A549 (cell line): ENCODE measurements around the gene TUSC2. TPM values are rescaled to one million over a fixed set of nuclear protein-coding genes. Genes with fewer than 3 reads are reported as not detected.

Experiments used
- ATAC-seq, 2 experiments: fragments of 200-7000 bp in 1 of 2; fragments of >200 bp in 1 of 2; cut with Nextera tagmentation in 1 of 2; cut with Tn5 transposase in 1 of 2; 3 replicates each; pipeline versions ENCODE4 v1.8.0 to v1.9.1; 2018 to 2020; ENCODE audit warnings: mild to moderate bottlenecking in 1 of 2, moderate library complexity in 1 of 2
- CTCF ChIA-PET: fragments of 300-600 bp; sonication (Branson Sonifier 250); formaldehyde crosslinking; extraction: SDS; loops from one replicate; lab custom pipeline; 2021; ENCODE audit warnings: antibody characterized with exemption, inconsistent platforms; lab: Yijun Ruan, JAX
- POLR2A ChIA-PET: fragments of 350-600 bp; formaldehyde crosslinking; extraction: SDS; loops from one replicate; lab custom pipeline; 2021; ENCODE audit warnings: antibody characterized with exemption, inconsistent platforms; lab: Yijun Ruan, JAX
- DNase-seq, 2 experiments: peaks; one replicate each; pipeline versions ENCODE4 v3.0.0 to v3.0.0-alpha.2; 2011 to 2016; ENCODE audit warnings: low read depth in 1 of 2, low spot score in 1 of 2
- FAIRE-seq: peaks from 2 replicates; lab custom pipeline; 2011; peaks lifted over from hg19 to GRCh38; lab: Jason Lieb, UNC
- H3K27ac ChIP-seq, 2 experiments: fragments of >200 bp; sonication (Bioruptor Twin); formaldehyde crosslinking; 3 replicates each; pipeline ENCODE4 v1.5.1; 2016 to 2017
- H3K4me1 ChIP-seq: fragments of >200 bp; sonication (Bioruptor Twin); formaldehyde crosslinking; 3 replicates; pipeline ENCODE4 v1.6.1; 2016
- H3K4me2 ChIP-seq: fragments of >200 bp; sonication (Bioruptor Twin); formaldehyde crosslinking; 3 replicates; pipeline ENCODE4 v1.6.1; 2016
- H3K4me3 ChIP-seq: fragments of >200 bp; sonication (Bioruptor Twin); formaldehyde crosslinking; 3 replicates; pipeline ENCODE4 v1.5.1; 2016
- H3K9me3 ChIP-seq: fragments of >200 bp; sonication (Bioruptor Twin); formaldehyde crosslinking; 3 replicates; pipeline ENCODE4 v1.6.1; 2016
- CBX2 ChIP-seq: fragments of 200-600 bp; sonication (generic); IDR thresholded peaks from 2 replicates; pipeline ENCODE4 v1.6.1; 2016; ENCODE audit warnings: low read depth, mild to moderate bottlenecking, borderline replicate concordance
- CBX8 ChIP-seq: fragments of 200-600 bp; sonication (generic); IDR thresholded peaks from 2 replicates; pipeline ENCODE4 v1.6.1; 2016
- CHD2 ChIP-seq: fragments of 150-350 bp; IDR thresholded peaks from 2 replicates; pipeline ENCODE4 v1.6.1; 2014; ENCODE audit warnings: low read length; ENCODE audit not compliant: partially characterized antibody
- EHF ChIP-seq: fragments of 250-450 bp; sonication (Bioruptor Pico); IDR thresholded peaks from 2 replicates; pipeline ENCODE4 v1.5.0; 2020; ENCODE audit warnings: mild to moderate bottlenecking
- ESRRA ChIP-seq: fragments of 150-350 bp; IDR thresholded peaks from 2 replicates; pipeline ENCODE4 v1.6.1; 2014; ENCODE audit warnings: mild to moderate bottlenecking, low read length, borderline replicate concordance
- HDAC2 ChIP-seq: fragments of 200-600 bp; sonication (generic); IDR thresholded peaks from 2 replicates; pipeline ENCODE4 v1.6.1; 2016
- HEYL ChIP-seq: fragments of 250-450 bp; sonication (Bioruptor Pico); IDR thresholded peaks from 2 replicates; pipeline ENCODE4 v1.8.0; 2021; ENCODE audit warnings: mild to moderate bottlenecking, moderate library complexity
- HOXA7 ChIP-seq: fragments of 250-450 bp; sonication (Bioruptor Pico); IDR thresholded peaks from 2 replicates; pipeline ENCODE4 v1.5.0; 2020; ENCODE audit warnings: mild to moderate bottlenecking, moderate library complexity
- JUN ChIP-seq, 2 experiments: fragments of >200 bp; sonication (Bioruptor Twin); formaldehyde crosslinking; IDR thresholded peaks; 2 replicates in 1 of 2; 3 replicates in 1 of 2; pipeline ENCODE4 v1.6.1; 2016 to 2017
- JUNB ChIP-seq: fragments of >200 bp; sonication (Bioruptor Twin); formaldehyde crosslinking; IDR thresholded peaks from 2 replicates; pipeline ENCODE4 v1.6.1; 2016
- KDM5A ChIP-seq: fragments of 200-600 bp; sonication (generic); IDR thresholded peaks from 2 replicates; pipeline ENCODE4 v1.6.1; 2016; ENCODE audit warnings: antibody characterized with exemption, mild to moderate bottlenecking
- MAFK ChIP-seq: fragments of 450-650 bp; IDR thresholded peaks from 2 replicates; pipeline ENCODE4 v1.6.1; 2014; ENCODE audit not compliant: partially characterized antibody
- MAZ ChIP-seq: fragments of 150-350 bp; IDR thresholded peaks from 2 replicates; pipeline ENCODE4 v1.6.1; 2014; ENCODE audit warnings: antibody characterized with exemption, low read depth, low read length, borderline replicate concordance
- NFE2L2 ChIP-seq: fragments of 150-350 bp; conservative IDR thresholded peaks from 2 replicates; pipeline ENCODE4 v1.6.1; 2014; ENCODE audit warnings: low read length
- NPAS2 ChIP-seq: fragments of 250-450 bp; sonication (Bioruptor Pico); IDR thresholded peaks from 2 replicates; pipeline ENCODE4 v1.8.0; 2022; ENCODE audit warnings: mild to moderate bottlenecking, moderate library complexity, borderline replicate concordance
- NR3C1 ChIP-seq: fragments of >200 bp; sonication (Bioruptor Twin); formaldehyde crosslinking; IDR thresholded peaks from 3 replicates; pipeline ENCODE4 v1.6.1; 2017
- POLR2A ChIP-seq: IDR thresholded peaks from 2 replicates; pipeline ENCODE4 v1.6.1; 2012; ENCODE audit warnings: mild to moderate bottlenecking, low read length
- POLR2AphosphoS2 ChIP-seq: conservative IDR thresholded peaks from 2 replicates; pipeline ENCODE4 v1.6.1; 2012; ENCODE audit warnings: low read length, improper control_type of control experiment, inconsistent platforms
- RARB ChIP-seq: fragments of 250-450 bp; sonication (Bioruptor Pico); IDR thresholded peaks from 2 replicates; pipeline ENCODE4 v1.8.0; 2021; ENCODE audit warnings: mild to moderate bottlenecking, moderate library complexity
- RCOR1 ChIP-seq: fragments of 150-350 bp; IDR thresholded peaks from 2 replicates; pipeline ENCODE4 v1.6.1; 2014; ENCODE audit warnings: antibody characterized with exemption, low read length, low read depth
- RFX5 ChIP-seq: fragments of 450-650 bp; IDR thresholded peaks from 2 replicates; pipeline ENCODE4 v1.7.1; 2014; ENCODE audit warnings: antibody characterized with exemption, mild to moderate bottlenecking, moderate library complexity
- RNF2 ChIP-seq: fragments of 200-600 bp; sonication (generic); IDR thresholded peaks from 2 replicates; pipeline ENCODE4 v1.6.1; 2016; ENCODE audit warnings: low read depth, mild to moderate bottlenecking, antibody characterized with exemption, moderate library complexity, borderline replicate concordance
- TFCP2L1 ChIP-seq: fragments of 250-450 bp; sonication (Bioruptor Pico); IDR thresholded peaks from 2 replicates; pipeline ENCODE4 v1.5.0; 2021; ENCODE audit warnings: mild to moderate bottlenecking
- ZC3H11A ChIP-seq: fragments of 450-650 bp; IDR thresholded peaks from 2 replicates; pipeline ENCODE4 v1.6.1; 2014; ENCODE audit warnings: antibody characterized with exemption, mild to moderate bottlenecking
- ZNF302 ChIP-seq: fragments of 250-450 bp; sonication (Bioruptor Pico); IDR thresholded peaks from 2 replicates; pipeline ENCODE4 v1.9.0; 2021; ENCODE audit warnings: inconsistent platforms, mild to moderate bottlenecking, moderate library complexity
- ZSCAN20 ChIP-seq: fragments of 250-450 bp; sonication (Bioruptor Pico); IDR thresholded peaks from 2 replicates; pipeline ENCODE4 v1.8.0; 2022; ENCODE audit warnings: mild to moderate bottlenecking, moderate library complexity
- WGBS: methylation state at CpG from one replicate; pipeline ENCODE4 v1.1.6; 2017; ENCODE audit errors: missing lambda C conversion rate; 5-methylcytosine and 5-hydroxymethylcytosine counted together
- polyA plus RNA-seq, 4 experiments: library from polyadenylated mRNA; depleted of rRNA in 3 of 4; stranded (reverse); fragments of >200 nt; fragmentation: RNase III in 1 of 4; extraction: RNeasy Plus Mini Kit Qiagen cat#74134 plus additional on column Dnase treatment in 1 of 4; gene quantifications; 2 replicates in 3 of 4; 3 replicates in 1 of 4; pipeline ENCODE4 v1.2.3, GENCODE V29; 2011 to 2017
- TF ChIP-seq, protein P1 (sequence below): fragments of 150-350 bp; IDR thresholded peaks from 2 replicates; pipeline ENCODE4 v1.6.1; 2014; ENCODE audit warnings: low read depth, mild to moderate bottlenecking, low read length
- TF ChIP-seq, protein P2 (sequence below): fragments of 250-450 bp; sonication (Bioruptor Pico); IDR thresholded peaks from 2 replicates; pipeline ENCODE4 v1.5.0; 2020; ENCODE audit warnings: low read depth, mild to moderate bottlenecking, moderate library complexity
- TF ChIP-seq, protein P3 (sequence below): IDR thresholded peaks from 2 replicates; pipeline ENCODE4 v1.6.1; 2012; ENCODE audit warnings: low read depth, borderline replicate concordance

The TUSC2 gene
- polyA plus RNA-seq, 2 of the 4 experiments (the other 2 are of a cell fraction) = 18.2 to 23.5 TPM

DNA sequence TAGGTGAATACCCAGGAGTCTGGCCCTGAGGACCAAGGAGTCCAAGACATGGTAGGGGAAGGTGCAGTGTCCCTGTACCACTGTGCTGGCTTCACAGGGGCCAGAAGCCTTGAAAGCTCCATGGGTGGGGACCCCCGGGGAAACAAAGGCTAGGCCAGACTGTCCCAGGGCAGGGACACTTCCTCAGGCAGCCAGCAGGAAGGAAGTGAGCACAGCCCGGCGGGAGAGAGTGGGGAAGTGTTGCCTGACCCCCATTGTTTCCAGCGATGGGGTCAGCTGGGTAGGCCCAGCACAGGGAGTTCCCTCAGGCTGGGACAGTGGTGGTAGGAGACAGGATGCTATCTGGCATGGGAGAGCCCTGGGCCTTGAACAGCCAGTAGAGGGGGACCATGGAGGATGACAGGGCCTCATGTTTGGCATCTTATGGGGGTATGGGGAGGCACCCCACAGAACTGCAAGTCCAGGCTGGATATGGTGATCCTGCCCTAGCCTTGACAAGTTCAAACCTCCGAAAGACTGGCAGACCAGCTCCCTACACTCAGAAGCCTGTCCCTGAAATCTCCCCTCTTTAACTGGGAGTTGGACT is 4.3 kb downstream of the TUSC2 start (continued):
- TF ChIP-seq, protein P1, sequence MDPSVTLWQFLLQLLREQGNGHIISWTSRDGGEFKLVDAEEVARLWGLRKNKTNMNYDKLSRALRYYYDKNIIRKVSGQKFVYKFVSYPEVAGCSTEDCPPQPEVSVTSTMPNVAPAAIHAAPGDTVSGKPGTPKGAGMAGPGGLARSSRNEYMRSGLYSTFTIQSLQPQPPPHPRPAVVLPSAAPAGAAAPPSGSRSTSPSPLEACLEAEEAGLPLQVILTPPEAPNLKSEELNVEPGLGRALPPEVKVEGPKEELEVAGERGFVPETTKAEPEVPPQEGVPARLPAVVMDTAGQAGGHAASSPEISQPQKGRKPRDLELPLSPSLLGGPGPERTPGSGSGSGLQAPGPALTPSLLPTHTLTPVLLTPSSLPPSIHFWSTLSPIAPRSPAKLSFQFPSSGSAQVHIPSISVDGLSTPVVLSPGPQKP = no peak
- TF ChIP-seq KDM5A (no peak), POLR2A (no peak), POLR2AphosphoS2 (no peak), HDAC2 (no peak)
- TF ChIP-seq, all 56 proteins: peak for 0

DNA sequence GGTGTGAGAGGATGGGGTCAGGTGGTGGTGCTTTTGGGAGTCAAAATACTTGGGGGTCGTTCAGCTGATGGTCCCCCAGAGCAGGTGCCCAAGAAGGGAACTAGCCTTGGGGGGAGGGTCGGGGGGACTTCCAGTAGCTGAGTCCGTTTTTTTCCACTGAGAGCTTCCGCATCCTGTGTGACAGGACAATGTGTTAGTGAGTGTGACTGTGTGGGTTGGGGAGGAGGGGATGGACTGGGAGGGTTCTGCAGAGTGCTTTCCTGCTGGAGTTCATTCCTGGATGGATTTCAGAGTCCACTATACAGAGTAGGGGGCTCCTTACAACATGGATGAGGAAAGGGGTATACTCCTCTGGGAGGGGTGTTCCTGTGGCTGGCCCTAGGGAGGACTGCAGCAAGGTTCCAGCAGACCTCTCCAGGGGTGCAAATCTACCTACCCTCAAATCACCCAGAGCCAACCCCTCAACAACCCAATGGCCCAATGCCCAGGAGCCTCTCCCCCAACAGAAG is 4.9 kb downstream of the TUSC2 start:
- ATAC-seq (no peak), FAIRE-seq (no peak)
- CTCF ChIA-PET = interaction anchor here (1.1 to 5.1 kb wide), 9 partner anchors 8 to 129 kb away, joined by 3 to 56 read pairs (median 9); partner anchors contain the start of genes HYAL3, IFRD2, LSMEM2 and NAA80
- H3K4me3 ChIP-seq = no peak overlapping the region
- 68% methylated on average over 3 of the region's 4 CpGs for WGBS
- TF ChIP-seq ZNF302 (no peak), HDAC2 (no peak), MAFK (no peak), JUNB (no peak), NPAS2 (CRISPR knock-in tag) (no peak), CBX2 (no peak), EHF (no peak), HEYL (CRISPR knock-in tag) (no peak), TFCP2L1 (CRISPR knock-in tag) (no peak), POLR2AphosphoS2 (no peak), RARB (no peak), ZC3H11A (no peak), NR3C1 (no peak), NFE2L2 (no peak), MAZ (no peak), CHD2 (no peak), RNF2 (no peak), CBX8 (no peak)
- TF ChIP-seq, protein P2, sequence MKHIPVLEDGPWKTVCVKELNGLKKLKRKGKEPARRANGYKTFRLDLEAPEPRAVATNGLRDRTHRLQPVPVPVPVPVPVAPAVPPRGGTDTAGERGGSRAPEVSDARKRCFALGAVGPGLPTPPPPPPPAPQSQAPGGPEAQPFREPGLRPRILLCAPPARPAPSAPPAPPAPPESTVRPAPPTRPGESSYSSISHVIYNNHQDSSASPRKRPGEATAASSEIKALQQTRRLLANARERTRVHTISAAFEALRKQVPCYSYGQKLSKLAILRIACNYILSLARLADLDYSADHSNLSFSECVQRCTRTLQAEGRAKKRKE (CRISPR knock-in tag) = no peak
- TF ChIP-seq, protein P1 = no peak
- TF ChIP-seq, all 56 proteins: peak for 0
- Histone ChIP-seq H3K9me3 (no peaks in the 10 kb centered on the region), H3K27ac (no peak overlapping the region), H3K4me2 (no peak overlapping the region), H3K4me1 (peaks cover 23% of the 10 kb centered on the region)
- POLR2A ChIA-PET = interaction anchor here (1.0 kb wide), 1 partner anchor 14 kb away, joined by 4 read pairs; no protein-coding TSS in a partner anchor
- no peak for DNase-seq

DNA sequence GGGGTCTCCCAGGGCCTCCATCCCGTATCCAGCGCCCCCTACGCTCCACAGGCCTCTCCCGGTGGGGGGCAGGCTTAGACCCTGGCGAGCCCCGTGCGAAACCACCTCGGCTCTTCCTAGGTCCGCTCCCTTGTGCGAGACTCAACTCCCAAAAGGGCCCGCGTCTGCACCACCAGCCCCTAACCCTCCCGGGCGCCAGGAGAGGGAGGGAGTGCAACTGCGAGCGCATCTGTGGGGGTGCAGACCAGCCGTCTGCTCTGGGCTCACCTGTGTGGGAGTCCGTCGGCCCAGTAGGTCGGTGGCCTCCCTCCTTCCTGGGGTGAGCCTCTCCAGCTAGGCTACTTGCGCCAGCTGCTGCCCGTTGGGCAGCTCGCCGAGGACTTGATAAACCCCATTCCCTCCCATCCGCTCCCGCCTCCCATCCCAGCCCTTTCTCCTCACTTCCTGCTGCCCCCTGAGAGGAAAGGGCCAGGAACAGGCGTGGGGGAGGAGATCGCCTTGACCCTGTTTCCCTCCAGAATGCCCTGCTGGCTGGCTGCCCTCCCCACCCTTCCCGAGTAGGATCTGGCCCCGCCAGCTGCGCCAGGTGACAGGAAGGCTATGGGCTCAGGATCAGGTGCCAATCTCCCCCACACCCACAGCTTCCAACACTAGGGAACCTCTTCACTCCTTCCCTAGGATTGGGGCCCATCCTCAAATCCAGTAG is 5.5 kb downstream of the TUSC2 start, which contains the start of gene HYAL2:
HYAL2 (minus strand) TSS at position 360 of the 706 bp plus-strand sequence. CDS start 2,256 bp downstream, outside the sequence.
- no peak for ATAC-seq
- POLR2A ChIA-PET = no interaction called here
- 93% methylated on average over 18 of the region's 31 CpGs for WGBS

More for the DNA sequence above, 5.5 kb downstream of the TUSC2 start, which contains the start of gene HYAL2:
- FAIRE-seq = no peak
- Histone ChIP-seq H3K9me3 (no peaks in the 10 kb centered on the region), H3K4me2 (peak within 1 kb of the TSS; percentile 98), H3K4me3 (peak within 1 kb of the TSS; percentile 65), H3K27ac (peak within 1 kb of the TSS; percentile 99 to 100), H3K4me1 (peaks cover 27% of the 10 kb centered on the region)
- CTCF ChIA-PET = interaction anchor here (1.1 to 5.1 kb wide), 5 partner anchors 12 to 96 kb away, joined by 3 to 56 read pairs (median 12); partner anchors contain the start of genes HYAL3 and NAA80
- DNase-seq = no peak
- TF ChIP-seq RFX5 (no peak), JUN (IDR thresholded peaks at IDR 0.05) (no peak), ESRRA (no peak), RCOR1 (no peak), HOXA7 (CRISPR knock-in tag) (no peak), RNF2 (no peak), ZSCAN20 (no peak), ZNF302 (no peak), MAFK (no peak), RARB (no peak)
- TF ChIP-seq, protein P3, sequence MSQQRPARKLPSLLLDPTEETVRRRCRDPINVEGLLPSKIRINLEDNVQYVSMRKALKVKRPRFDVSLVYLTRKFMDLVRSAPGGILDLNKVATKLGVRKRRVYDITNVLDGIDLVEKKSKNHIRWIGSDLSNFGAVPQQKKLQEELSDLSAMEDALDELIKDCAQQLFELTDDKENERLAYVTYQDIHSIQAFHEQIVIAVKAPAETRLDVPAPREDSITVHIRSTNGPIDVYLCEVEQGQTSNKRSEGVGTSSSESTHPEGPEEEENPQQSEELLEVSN = no peak
